Hematopoietic multipotent progenitor cell treated with erythropoietin and hydrocortisone succinate and interleukin-3 and kit ligand, for 8 days (in vitro differentiated cells): ENCODE results near the gene MCU.
"Not testable (repeated sequence)": the region's sequence is repeated elsewhere in the genome, so short reads cannot be mapped to it uniquely, and the experiment has no call there.

ENCODE experiments used
- DNase-seq: peaks from one replicate; pipeline ENCODE4 v3.0.0-alpha.2; 2015

MCU gene, protein sequence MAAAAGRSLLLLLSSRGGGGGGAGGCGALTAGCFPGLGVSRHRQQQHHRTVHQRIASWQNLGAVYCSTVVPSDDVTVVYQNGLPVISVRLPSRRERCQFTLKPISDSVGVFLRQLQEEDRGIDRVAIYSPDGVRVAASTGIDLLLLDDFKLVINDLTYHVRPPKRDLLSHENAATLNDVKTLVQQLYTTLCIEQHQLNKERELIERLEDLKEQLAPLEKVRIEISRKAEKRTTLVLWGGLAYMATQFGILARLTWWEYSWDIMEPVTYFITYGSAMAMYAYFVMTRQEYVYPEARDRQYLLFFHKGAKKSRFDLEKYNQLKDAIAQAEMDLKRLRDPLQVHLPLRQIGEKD

GRCh38 chr10:72691863-72692743, at the start of gene MCU:
Gene MCU (plus strand): TSS chr10:72692143. CDS start chr10:72692152, 9 bp downstream.
- peak; percentile 96 for DNase-seq

DNA sequence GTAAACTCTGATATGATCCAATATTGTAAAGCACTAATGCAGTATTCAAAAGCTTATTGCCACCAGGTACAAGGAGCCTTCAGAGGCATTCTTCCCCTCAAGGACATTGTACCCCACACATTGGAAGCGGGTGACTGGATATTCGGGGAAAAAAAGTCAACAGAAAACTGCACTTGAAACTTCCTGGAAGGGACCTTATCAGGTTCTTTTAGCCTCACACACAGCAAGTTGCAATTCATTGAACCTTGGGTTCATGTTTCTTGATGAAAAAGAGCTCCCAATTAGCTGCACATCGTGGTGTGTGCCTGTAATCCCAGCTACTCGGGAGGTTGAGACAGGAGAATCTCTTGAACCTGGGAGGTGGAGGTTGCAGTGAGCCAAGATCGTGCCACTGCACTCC, 49.6 kb upstream of the MCU start:
- DNase-seq = no peak

DNA sequence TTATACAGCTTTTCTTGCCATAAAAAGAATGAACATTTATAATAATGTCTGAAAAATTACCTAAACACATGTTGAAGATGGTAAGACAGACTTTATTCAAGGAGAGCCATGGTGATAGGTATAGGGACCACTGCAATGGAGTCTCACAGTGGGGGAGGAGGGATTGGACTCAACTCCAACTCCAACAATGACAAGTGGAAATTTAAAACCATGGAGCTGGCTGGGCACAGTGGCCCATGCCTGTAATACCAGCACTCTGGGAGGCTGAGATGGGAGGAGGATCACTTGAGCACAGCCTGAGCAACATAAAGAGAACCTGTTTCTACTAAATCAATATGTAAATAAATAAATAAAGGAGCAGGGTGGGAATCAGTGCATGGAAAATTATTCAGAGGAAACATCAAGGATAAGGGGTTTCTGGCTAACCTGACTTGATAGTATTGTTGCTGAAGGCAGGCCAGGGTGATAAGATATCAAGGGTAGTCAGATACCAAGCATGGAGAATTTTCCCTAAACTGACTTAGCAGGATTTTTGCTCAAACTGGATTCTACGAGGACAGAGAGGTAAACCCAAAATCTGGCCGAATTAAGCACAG, 46.6 kb upstream of the MCU start:
- DNase-seq = no peak

- DNase-seq = not testable (repeated sequence)
Observed at GRCh38 chr10:72646971-72647370, 45.0 kb upstream of the MCU start.

DNA sequence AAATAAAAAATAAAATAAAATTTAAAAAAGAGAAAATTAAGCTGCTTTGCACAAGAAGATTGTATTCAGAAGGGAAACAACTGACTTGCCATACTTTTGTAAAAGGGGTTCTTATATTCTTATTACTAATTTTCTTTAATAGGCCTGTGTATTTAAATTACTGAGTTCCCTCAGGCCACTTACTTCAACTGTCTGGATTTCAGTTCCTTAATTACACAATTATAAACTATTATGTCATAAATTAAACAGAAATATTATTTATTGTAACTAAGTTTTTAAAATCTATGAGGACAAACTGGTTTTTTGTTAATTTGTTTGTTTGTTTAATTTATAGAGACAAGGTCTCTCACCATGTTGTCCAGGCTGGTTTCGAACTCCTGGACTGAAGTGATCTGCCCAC, 43.6 kb upstream of the MCU start:
- no peak for DNase-seq

- DNase-seq = no peak
Observed at GRCh38 chr10:72649291-72649690, 42.7 kb upstream of the MCU start.

GRCh38 chr10:72653383-72654096, 38.4 kb upstream of the MCU start:
- DNase-seq = no peak

DNA sequence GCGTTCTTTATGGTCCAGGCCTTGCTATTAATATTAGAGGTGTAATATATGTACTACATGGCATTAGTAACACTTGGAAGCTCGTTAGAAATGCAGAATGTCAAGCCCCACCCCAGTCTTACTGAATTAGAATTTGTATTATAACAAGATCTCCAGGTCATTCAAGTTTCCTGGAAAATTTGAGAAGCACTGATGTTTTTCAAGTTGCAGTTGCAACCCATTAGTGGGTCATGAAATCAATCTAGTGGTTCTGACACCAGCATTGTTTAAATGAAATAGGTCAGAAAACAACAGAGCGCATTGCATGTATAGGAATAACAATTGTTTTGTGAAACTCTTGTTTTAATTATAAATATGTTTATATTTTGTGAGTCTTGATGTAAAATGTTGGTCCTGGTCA, 37.2 kb upstream of the MCU start:
- DNase-seq = no peak

DNA sequence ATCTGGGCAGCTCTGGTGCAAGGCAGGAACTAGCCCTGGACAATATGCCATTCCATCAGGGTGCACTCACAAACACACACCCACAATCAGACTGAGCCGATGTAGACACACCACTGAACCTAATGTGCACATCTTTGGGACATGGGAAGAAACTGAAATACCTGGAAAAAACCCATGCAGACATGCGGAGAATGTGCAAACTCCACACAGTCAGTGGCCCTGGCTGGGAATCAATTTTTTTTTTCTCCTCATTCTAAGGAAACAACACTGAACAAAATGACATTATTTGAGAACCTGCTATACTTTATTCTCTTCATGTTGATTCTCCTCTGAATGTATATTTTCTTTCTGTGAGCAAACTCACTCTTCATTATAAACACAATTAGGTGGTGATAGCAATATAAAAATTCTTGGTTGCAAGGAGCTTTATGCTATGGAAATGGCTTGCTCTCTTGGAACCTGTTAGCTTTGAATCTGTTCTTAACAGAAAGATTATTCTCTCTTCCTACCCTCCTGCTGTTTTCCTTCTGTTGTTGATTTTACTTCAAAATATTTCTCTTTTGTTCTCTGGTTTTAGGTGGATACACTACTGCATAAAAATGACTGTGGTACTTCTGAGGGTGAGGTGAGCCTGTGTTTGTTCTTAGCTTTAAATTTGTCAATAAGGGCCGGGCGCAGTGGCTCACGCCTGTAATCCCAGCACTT, 33.1 kb upstream of the MCU start:
- no peak for DNase-seq

- DNase-seq = no peak
Observed at GRCh38 chr10:72659694-72660093, 32.2 kb upstream of the MCU start.

DNA sequence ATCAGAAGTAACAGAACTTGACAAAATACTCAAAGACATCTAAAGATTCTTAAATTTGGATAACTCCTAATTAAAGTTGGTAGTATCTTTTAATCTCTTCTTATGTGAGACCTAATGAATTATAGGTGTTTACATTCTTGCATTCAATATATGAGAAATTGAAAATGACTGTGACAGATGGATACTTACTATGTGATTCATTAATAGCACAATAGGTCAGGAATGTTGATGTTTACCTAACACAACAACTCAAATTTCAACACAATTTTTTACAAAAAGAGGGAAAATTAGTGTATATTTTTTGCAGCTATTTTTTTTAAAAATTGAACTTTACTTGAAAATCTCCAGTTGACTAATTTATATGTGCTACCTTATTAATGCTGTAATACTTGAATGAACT, 31.7 kb upstream of the MCU start:
- no peak for DNase-seq

- no peak for DNase-seq
Observed at GRCh38 chr10:72661431-72661830, 30.5 kb upstream of the MCU start.

- no peak for DNase-seq
Observed at GRCh38 chr10:72663971-72664370, 28.0 kb upstream of the MCU start.

DNA sequence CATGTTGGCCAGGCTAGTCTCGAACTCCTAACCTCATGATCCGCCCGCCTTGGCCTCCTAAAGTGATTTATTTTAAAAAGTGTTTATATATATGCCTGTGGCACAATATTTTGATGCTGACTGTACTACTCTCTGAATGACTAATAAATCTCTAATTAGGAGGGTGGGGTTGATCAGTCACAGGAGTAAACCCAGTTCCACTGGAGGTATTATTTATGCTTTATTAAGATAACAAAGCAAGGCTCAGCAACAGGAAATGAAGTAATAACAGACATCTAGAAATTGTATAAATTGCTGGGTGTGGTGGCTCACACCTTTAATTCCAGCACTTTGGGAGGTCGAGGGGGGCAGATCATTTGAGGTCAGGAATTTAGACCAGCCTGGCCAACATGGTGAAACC, 26.0 kb upstream of the MCU start:
- peak; percentile 23 for DNase-seq

DNA sequence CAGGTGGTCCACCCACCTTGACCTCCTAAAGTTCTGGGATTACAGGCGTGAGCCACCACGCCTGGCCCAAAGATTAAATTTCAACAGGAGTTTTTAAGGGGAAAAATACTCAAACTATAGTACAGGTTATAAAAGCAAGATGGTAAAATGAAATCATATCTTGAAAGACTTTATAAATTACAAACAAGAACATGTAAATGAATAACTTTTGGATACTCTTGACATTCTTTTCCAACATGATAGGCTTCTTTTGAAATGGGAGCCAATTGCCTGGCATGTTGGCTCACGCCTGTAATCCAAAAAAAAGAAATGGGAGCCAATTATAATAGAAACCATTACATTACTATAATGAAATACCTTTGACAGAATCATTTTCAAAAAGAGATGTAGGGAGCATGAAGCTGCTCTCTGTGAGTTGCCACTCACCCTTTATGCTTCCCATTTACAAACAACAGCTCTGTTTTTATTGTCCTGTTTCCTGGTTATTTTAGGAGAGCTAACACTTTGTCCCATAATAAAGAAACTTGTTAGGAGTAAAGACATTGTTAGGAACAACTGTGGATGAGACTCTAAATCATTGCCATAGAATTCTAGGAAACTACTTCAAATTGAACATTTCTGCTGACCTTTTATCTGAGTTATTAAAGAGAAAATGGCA, 24.6 kb upstream of the MCU start:
- no peak for DNase-seq

GRCh38 chr10:72673280-72673679, 18.7 kb upstream of the MCU start:
- no peak for DNase-seq

DNA sequence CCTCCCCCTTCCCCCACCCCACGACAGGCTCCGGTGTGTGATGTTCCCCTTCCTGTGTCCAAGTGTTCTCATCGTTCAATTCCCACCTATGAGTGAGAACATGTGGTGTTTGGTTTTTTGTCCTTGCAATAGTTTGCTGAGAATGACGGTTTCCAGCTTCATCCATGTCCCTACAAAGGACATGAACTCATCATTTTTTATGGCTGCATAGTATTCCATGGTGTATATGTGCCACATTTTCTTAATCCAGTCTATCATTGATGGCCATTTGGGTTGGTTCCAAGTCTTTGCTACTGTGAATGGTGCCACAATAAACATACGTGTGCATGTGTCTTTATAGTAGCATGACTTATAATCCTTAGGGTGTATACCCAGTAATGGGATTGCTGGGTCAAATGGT, 17.8 kb upstream of the MCU start:
- DNase-seq = not testable (repeated sequence)

GRCh38 chr10:72679838-72680241, 12.1 kb upstream of the MCU start:
- no peak for DNase-seq

- DNase-seq = peak; percentile 82
Observed at GRCh38 chr10:72682638-72683037, 9.3 kb upstream of the MCU start.

DNA sequence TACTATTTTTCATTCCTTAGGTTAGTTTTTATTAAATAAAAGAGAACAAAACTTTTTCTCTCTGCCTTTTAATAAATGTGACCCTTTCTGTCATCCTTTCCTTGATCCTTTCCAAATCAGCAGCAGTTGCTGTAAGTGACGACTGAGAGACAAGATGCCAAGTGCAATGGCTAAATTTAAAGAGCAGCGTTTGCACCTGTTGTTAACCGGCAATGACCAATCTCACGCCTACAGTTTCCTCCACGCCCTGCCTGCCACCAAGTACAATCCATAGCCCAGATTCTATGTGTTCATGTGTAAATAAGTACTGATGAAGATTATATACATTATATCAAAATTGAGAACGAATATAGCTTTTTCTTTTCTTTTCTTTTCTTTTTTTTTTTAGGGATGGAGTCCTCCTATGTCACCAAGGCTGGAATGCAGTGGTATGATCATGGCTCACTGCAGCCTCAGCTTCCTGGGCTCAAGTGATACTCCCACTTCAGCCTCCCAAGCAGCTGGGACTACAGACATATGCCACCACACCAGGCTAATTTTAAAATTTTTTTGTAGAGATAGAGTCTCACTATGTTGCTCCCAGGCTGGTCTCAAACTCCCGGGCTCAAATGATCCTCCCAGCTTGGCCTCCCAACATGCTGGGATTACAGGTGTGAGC, 6.5 kb upstream of the MCU start:
- DNase-seq = no peak

DNA sequence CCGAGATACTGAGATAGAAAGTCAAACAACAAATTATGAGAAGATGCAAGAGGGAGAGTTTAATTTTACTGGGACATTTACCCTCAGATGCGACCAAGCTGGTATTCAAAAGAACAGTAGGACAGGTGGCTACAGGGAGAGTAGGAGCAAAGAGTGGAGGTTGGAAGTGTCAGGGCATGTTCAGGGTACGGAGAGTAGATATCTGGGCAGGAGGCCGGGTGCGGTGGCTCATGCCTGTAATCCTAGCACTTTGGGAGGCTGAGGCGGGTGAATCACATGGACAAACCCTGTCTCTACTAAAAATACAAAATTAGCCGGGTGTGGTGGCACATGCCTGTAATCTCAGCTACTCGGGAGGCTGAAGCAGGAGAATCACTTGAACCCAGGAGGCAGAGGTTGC, 5.5 kb upstream of the MCU start:
- DNase-seq = not testable (repeated sequence)
